ENCODE results near the gene RWDD4.

- no peak for TF ChIP-seq CTCF (IDR thresholded peaks at IDR 0.05)
- no peak for TF ChIP-seq POLR2A (IDR thresholded peaks at IDR 0.05)
These were observed 47.7 kb downstream of the RWDD4 start for GRCh38 chr4:183611210-183611830.

All from esophagus squamous epithelium (tissue), 4 donors.